Measurements from ENCODE around the gene MAMSTR.

DNA sequence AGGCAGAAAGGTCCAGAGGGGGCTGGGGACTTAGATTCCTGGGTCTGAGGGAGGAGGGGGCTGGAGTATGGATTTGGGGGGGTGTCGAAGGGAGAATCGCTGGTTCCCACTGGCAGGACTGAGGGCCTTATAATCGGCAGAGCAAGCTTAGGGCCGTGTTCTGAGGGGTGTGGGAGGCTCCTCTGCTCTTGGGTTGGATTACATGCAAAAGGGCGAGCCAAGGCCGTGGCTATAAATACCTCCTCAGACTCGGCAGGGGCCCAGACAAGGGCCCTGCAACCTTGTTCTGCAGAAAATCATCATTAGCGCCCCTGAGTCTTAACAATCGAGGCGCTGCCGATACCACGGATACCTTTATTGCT is 707 bp upstream of the MAMSTR start:
- TF ChIP-seq CTCF (IDR thresholded peaks at IDR 0.05) (no peak), EZH2 (IDR thresholded peaks at IDR 0.05; ENCODE audit: borderline replicate concordance, insufficient read depth, low read depth, low read length, poor library complexity, severe bottlenecking) (no peak)

Measured in B cell (primary cell).